HG03558 (cell line): ENCODE data around the gene IL21R.

ENCODE experiments used
- ATAC-seq: cut with Tn5 transposase; IDR thresholded peaks from one replicate; pipeline ENCODE4 v1.9.1; 2021; ENCODE audit warnings: moderate number of reproducible peaks; ENCODE audit not compliant: unreplicated experiment; ENCODE audit errors: extremely low read depth

IL21R gene

GRCh38 chr16:27458987-27459688, 57.2 kb downstream of the IL21R start:
- ATAC-seq = no peak

- ATAC-seq = no peak
These were observed 58.2 kb downstream of the IL21R start for GRCh38 chr16:27460213-27460612.

GRCh38 chr16:27460663-27461482, 58.9 kb downstream of the IL21R start:
- no peak for ATAC-seq

- ATAC-seq = no peak
These were observed 59.7 kb downstream of the IL21R start for GRCh38 chr16:27461483-27462171.

GRCh38 chr16:27462200-27462845, 60.3 kb downstream of the IL21R start:
- no peak for ATAC-seq

GRCh38 chr16:27462846-27463682, 61.1 kb downstream of the IL21R start:
- no peak for ATAC-seq

GRCh38 chr16:27463741-27464591, 62.0 kb downstream of the IL21R start:
- no peak for ATAC-seq

GRCh38 chr16:27464626-27465482, 62.9 kb downstream of the IL21R start:
- ATAC-seq = no peak

- ATAC-seq = no peak
These were observed 63.5 kb downstream of the IL21R start for GRCh38 chr16:27465483-27465879.

GRCh38 chr16:27468941-27469531, 67.1 kb downstream of the IL21R start:
- no peak for ATAC-seq

- no peak for ATAC-seq
These were observed 68.8 kb downstream of the IL21R start for GRCh38 chr16:27470567-27471431.

- ATAC-seq = no peak
These were observed 69.7 kb downstream of the IL21R start for GRCh38 chr16:27471661-27472060.

GRCh38 chr16:27472091-27473020, 70.4 kb downstream of the IL21R start:
- no peak for ATAC-seq

- ATAC-seq = no peak
These were observed 71.3 kb downstream of the IL21R start for GRCh38 chr16:27473101-27473900.

GRCh38 chr16:27474041-27474440, 72.1 kb downstream of the IL21R start:
- no peak for ATAC-seq
